Right renal cortex interstitium (tissue), 3 donors: ENCODE results near the gene EPB41L3. TPM values are rescaled to one million over a fixed set of nuclear protein-coding genes. Genes with fewer than 3 reads are reported as not detected.

ENCODE experiments used
- DNase-seq, 3 donors: peaks; one replicate each; pipeline ENCODE4 v3.0.0-alpha.2; 2013; ENCODE audit warnings: low read depth in 3 of 3, low spot score in 2 of 3
- polyA plus RNA-seq, 3 donors: library from polyadenylated mRNA; unstranded; fragments of 120-200 nt; gene quantifications; one replicate each; pipeline ENCODE4 v1.2.1, GENCODE V29; 2013; ENCODE audit not compliant: insufficient read length in 3 of 3

The EPB41L3 gene
- polyA plus RNA-seq, 3 donors, result 56.9 to 71.6 (median 58.0) TPM

DNA sequence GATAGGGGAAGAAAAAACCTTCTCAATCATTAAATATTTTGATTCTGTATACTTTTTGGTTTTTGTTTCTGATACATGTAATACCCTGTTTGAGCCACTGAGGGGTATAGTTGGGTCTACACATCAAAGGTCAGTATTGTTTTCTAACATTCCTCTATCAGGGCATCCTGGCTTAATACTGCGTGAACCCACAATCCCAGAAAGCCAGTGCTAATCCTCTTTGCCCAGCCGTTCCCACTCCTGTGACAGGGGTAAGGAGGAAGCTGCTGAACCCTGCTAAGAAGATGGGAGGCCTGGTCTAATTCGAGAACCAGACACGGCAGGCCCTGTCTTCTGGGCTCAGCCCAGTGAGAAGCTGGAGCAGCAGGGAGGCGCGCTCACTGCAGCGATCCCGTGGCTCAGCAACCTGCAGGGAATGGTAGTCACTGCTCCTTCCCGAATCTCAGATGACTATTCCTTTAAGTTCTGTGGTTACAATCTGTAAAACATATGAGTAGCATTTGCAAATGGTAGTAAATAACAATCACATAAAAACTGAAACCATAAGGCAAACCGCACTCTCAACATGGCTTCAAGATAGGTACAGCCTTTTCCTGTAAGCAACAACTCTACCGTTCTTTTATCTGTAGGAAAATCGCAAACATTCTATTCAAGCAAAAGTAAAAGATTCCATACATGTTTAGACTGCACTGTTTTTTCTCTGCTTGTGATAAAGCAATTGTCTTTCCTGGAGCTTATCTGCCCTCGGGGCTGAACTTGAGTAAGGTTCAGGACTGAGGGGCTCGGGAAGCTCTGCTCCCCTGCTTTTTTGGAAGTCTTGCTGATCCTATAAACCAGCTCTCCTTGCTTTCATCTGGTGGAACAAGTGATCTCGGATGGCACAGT is 87.0 kb downstream of the EPB41L3 start:
- no peak for DNase-seq

DNA sequence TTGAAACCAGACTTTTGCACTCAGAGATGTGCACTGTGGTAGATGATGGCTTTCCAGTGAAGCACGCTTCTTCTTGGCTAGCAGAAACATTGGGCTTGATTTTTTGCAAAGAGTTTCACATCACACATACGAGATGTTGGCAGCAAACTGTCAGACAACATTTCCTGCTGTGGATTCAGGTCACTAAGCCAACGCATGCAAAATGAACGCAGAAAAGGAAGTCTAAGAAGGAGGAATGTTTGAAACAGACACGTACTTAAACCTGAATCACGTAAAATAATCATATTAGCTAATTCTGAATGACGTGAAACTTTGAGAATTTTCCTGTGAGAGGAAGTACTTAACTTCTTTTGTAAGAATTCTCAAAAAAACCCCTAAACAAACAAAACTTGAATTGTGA is 88.1 kb downstream of the EPB41L3 start:
- no peak for DNase-seq

DNA sequence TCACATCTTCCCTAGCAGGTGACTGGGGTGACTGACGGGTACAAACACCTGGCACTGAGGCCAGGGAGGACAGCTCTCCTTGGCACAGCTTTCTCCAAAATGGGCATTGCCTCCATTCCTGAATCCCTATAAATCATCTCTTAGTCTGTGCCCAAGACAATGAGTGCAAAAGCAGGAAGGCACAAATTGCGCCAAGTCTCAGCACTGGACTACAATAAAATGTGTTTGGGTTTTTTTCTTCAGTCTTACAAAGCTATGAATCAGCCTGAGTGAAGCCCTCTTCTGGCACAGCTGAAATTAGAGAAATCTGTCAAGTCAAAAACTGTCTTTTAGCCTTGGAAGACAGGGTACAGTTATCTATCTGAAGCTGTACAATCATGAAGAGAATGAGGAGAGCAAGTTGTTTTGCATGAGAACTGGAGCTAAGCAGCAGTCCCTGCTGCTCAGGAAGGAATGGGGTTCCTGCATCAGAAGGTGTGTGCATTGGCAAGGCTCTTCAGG is 90.8 kb downstream of the EPB41L3 start:
- DNase-seq, result no peak

DNA sequence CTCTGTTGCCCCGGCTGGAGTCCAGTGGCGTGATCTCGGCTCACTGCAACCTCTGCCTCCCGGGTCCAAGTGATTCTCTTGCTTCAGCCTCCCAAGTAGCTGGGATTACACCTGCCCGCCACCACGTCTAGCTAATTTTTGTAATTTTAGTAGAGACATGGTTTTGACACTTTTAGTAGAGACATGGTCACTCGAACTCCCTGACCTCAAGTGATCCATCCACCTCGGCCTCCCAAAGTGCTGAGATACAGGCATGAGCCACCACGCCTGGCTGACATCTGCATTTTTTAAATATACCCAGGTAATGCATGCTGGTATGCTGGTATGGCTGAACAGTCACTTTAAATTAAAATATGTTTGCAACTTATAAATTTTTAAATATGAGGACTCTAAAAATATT is 91.9 kb downstream of the EPB41L3 start:
- no peak for DNase-seq

DNA sequence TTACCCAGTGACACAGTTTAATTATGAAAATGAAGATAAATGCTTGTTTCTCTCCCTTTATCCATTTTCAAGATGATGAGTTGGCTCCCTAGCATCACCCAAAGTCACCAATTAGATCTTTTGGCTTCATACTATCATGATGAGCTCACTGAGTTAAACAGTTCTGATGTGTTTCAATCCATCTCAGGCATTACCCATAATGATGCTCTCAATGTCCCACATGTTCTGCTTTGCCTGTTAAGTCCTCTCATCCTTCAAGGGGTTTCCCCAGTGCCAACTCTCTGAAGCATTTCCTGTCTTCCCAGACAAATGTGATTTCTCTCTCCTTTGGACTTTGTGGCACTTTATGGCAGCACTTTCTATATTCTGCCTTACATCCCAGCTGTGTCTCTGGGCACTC is 92.6 kb downstream of the EPB41L3 start:
- no peak for DNase-seq

DNA sequence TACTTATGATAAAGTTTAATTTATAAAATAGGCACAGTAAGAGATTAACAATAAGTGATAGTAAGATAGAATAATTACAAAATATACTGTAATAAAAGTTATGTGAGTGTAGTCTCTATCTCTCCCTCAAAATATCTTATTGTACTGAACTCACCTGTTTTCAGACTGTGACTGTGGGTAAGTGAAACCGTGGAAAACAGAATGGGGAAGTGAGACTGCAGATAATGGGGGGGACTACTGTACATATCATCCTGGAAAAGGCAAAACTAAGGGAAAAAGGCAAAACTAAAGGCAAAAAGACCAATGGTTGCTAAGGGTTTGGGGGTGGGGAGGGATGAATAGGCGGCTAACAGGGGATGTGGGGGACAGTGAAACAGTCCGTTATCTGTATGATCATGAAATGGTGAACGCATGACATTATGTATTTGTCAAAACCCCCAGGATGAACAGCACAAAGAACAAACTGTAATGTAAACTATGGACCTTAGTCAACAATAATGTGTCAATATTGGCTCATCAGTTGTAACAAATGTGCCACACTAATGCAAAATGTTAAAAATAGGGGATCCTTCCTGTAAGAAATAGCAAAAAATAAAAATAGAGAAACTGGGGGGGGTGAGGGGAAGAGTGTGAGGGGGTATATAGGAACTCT is 93.8 kb downstream of the EPB41L3 start:
- DNase-seq, result no peak

DNA sequence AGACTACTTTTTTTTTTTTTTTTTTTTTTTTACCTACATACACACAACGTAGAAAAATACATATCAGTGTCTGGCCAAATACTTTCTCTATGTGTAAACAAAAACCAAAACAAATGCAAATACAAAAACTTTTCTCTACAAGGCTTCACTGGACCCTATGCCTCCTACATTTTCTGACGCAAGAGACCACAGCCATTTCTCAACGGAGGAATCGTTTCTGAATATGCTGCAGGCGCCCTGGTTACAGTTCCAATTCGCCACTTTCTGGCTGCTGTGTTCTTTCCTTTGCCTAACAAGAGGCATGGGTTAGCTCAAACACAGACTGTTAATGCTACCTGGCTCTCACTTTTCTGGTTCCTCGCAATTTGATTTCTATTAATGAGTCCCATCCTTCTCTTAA is 96.4 kb downstream of the EPB41L3 start:
- no peak for DNase-seq

DNA sequence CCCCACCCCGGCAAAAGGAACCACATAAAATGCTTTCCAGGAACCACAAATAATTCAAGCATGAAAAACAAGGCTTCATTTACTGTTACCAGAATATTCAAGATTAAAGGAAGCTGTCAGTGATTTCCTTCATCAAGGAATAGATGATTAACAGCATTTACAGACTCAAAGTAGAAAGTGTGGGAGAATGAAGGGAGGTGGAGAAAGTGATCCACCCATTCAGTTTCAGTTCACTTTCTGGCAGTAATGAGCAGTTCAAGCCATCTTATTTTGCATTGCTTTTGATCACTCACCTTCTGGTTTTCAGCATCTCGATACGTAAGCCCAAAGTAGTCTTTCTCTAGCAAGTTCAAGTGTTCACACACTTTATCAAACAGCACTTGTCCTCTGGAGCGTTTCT is 99.0 kb downstream of the EPB41L3 start:
- DNase-seq, result no peak

DNA sequence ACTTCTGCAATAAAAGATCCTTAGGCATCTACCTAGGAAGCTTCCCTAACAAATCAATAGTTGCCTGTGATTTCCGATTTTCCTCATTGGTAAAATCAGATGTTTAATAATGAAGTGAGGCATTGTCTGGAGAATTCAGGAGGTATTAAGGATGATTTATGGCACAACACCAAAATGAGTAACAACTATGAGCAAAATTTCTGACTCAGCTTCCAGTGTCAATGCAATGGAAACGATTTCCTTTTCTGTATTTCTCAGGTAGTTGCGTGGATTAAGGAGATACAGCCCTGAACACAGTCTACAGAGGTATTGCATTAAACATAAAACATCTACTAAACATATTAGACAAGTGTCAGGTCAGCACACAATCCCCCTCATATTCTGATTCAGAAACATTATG is 99.5 kb downstream of the EPB41L3 start:
- DNase-seq, result no peak

DNA sequence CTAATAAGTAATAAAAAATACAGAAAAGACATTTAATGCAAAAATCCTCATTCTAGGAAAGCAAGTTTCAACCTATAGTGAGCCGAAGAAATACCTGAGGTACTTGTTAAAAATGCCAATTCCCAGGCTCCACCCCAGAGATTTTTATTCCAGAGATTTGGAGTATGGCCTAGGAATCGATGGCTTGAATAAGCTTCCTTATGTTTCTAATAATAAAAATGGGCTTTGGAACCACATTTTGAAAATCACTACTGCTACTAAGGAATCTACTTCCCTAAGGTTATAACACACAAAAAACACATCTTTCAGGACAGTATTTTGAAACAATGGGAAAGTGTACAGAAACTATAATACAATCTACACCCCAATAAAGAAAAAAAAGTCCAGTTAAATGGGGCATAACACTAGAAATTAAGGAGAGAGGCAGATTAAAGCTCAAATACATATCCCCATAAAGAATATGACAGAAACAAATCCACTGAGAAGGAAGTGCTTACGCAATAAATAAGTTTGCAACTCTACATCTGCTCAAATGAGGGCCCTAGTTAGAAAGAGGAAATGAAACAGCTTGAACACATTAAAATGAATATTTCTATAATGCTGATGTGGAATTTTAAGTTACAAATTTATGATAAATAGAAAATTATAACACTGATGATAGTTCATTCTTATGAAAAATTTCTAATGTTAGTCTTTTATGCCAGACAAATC is 103.7 kb downstream of the EPB41L3 start:
- DNase-seq, result no peak

DNA sequence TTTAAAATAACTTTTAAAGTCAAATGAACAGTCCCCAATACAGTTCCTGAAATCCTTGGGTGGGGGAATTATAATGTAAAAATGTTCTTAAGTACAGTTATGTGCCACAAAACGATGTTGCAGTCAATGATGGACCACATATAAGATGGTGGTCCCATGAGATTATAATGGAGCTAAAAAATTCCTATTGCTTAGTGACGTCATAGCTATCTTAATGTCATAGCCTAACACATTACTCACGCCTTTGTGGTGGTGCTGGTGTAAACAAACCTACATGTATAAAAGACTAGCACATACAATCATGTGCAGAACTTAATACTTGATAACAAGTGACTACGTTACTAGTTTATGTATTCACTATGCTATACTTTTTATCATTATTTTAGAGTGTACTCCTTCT is 109.4 kb downstream of the EPB41L3 start:
- no peak for DNase-seq

DNA sequence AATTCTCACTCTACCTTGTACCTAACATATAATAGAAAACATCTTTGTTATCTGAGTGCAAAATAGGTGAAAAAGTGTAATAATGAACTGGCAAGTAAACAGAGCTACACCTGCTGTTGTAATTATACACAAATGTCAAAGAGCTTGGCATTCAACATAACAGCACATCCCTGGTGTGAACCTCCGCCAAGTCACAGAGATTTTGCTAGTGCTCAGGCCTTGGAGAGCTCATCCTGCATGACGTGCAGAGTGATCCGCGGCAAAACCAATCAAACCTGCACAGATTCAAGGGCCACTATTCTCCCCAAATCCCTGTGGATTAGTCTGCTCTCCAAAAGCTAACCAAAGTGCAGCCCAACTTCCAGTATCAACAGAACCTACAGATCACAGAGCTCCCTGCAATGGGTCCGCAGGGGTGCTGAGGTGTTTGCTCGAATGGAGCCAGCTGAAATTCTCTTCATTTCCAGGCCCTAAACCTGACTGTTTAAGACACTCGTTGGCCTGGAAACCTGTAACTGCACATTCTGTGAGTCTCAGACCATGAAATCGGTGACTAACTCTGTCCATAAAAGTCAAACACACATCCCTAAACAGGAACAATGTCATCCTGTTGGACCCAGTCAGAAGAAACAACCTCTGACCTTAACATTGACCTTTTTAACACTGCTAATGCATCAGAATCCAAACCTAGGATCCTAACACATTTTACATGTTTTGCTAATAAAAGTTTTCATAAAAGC is 111.8 kb downstream of the EPB41L3 start:
- no peak for DNase-seq

DNA sequence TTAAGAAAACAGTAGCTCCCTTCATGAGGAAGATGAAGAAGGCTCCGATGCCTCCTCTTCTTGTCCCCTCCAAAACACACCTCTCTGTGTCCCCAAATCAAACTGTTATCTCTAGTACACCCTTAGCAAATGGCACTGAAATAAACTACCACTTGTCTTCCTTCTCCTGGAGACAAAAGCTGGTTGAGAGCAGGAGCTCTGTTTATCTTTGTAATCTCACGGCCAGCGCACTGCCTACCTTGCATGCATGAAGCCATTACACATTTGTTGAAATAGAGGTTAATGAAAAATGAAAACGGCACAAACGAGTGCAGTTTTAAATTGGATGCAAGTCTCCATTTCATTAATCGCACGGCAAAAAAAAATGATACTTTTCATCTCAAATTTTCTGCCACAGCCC is 113.7 kb downstream of the EPB41L3 start:
- DNase-seq, result no peak

DNA sequence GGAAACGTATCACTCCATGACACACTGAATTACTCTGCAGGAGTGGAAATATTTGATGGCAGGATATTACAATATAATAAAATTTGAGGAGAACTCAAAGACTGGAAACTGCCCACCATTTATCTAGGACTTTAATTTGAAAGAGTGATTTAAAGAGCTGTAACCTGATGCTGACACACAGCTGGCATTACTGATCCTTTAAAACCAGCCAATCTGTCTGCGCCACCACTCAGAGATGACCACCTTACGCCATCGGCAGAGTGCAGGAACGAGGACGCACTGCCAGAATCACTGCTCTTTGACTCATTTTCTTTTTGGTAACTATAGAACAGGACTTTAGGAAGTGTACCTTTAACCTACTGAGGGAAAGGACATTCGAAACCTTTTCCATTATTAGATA is 114.1 kb downstream of the EPB41L3 start:
- no peak for DNase-seq

DNA sequence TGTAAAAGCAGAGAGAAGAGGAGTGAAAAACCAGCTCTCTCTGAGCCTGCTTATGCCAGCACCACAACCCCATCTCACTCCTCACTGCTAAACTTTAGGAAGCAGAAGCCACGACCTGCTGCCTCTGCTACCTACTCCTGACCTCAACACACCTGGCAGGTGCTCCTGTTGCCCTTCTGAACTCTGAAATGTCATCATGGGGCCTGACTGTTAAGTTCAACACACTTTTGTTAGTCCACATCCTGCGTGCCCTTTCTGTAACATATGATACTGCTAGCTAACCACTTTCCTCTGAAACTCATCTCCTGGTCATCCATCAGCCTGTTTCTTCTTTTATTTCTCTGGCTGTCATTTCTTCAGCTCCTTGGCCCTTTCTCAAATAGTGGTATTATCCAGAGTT is 118.1 kb downstream of the EPB41L3 start:
- DNase-seq, result no peak

DNA sequence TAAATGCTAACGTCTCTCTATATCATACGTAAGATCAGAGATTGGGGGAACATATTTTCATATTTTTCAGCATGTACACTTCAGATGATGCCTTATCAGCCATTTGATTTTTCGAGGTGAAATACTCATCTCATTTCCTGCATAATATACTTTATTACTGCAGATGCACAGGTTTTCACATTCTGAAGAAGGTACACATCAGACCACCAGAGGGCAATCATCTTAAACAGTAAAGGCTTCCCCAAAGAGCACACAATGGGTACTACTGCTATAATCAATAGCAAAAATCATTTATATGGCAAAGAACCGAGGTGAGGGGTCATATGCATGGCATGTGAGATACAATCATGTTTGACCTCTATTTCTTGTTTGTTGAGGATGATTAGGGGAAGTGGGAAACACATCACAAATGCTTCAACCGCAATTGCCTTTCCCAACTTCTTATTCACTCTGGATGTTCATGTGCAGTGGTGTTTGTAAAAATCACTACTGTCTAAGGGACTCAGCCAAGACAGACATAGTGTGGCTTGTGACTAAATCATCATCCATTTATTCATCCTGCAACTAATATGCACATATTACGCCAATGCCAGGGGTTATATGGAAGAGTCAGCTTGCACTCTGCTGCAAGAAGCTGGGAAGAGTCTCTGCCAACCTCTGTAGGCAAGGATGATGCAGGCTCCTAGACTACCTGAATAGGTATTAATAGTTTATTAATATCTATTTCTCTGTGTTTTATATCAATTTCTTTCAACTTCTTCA is 118.7 kb downstream of the EPB41L3 start:
- DNase-seq, result no peak

DNA sequence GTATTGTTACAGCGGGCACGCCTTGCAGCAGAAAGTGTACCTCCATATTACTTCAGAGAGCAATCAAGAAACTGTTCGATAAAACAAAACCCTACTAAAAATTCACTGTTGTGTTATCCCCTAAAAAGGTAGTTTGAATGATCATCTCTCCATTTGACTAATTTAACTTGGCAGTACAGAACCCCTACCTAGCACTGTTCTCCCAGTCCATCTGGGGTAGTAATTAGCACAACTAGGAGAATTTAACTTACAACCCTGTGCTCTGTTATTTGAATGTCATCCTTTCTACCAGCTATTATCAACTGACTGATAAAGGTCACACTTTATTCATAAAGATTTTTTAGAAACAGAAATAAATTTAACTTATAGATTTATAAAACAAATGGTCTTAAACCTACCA is 121.2 kb downstream of the EPB41L3 start:
- no peak for DNase-seq

DNA sequence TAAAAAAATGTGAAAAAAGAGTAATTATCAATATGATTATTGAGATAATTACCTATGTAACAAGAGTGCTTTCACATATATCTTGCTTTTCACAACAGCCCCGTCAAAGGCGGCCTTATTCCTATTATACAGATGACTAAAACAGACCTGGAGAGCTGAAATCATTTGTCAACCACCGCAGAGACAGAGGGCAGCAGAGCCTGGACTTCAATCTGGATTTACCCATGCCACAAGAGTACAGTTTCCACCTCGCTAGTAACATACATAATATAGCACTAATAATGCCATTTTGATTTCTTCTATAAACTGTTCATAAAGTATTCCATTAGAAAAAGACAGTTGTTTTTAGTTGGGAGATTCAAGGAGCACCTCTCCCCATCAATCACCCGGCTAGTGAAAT is 121.8 kb downstream of the EPB41L3 start:
- DNase-seq, result no peak

DNA sequence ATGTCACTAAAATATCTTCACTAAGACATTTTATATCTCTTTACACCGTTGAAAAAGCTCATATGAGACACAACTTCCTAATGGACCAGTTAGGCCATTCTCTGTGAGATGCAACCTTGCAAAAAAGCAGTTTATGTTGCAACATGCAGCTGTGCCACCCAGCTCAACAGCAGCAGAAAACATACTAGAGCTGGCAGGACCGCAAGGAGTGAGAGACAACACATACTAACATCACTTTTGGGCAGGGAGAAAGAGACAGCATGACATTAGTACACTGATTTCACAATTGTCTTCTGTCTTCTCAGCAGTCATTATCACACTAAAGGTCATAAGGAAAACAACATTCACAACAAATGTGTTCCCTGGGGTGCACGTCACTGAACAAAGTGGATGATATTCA is 122.9 kb downstream of the EPB41L3 start:
- no peak for DNase-seq

DNA sequence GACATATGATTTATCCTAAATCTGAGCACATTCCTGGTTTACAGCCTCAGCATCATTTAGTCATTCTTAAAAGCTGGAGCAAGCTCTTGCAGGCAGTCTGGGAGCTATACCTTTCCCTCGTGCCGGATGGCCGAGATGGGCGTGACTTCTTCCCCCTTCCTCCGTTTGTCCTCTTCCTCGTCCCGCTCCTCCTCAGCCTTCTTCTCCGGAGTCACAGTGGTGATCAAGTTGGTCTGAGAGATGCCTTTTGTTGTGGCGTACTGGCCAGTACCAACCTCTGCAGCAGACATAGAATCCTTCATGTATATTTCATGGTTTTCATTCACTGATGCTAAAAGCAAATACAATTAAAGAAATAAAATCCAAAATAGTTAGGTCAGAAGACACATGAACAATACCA is 124.2 kb downstream of the EPB41L3 start:
- no peak for DNase-seq
